ENCODE measurements around the gene PPP1R14C.

PPP1R14C gene

DNA sequence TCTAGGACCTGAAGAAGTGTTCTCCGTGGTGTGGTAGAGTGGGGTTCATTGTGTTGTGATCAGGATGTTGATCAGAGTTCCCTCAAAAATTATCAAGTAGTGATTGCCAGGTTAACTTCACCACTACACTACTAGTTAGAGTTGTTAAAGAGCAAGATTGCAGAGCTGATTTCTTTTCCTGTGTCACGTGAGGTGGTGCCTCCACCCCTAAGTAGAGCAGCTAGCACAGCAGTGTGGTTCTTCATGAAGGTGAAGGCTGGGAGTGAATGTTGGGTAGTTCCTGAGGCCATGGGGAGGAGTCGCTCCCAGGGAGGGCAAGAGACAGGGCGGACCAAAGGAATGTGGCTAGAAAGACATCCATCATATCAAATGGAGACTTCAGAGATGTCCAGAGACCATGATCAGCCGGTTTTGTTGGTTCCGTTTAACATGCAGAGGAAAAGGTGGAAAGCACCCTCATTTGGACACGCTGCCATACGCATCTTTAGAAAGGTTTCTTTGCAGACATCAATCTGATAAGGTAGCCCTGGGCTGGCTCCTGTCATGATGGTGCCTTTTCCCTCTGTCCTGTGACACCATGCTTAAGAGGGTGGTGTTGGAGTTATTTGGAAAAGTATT lies 146.7 kb downstream of the PPP1R14C start:
- TF ChIP-seq EZH2 (IDR thresholded peaks at IDR 0.05) (no peak), POLR2AphosphoS5 (IDR thresholded peaks at IDR 0.05; ENCODE audit: borderline replicate concordance, low read depth, low read length) (no peak), FOXP2 (optimal IDR thresholded peaks at IDR 0.05; ENCODE audit: control extremely low read depth, extremely low read length, insufficient read depth) (no peak)
- Histone ChIP-seq H3K4me3 (no peak overlapping the region), H3K36me3 (ENCODE audit: insufficient read depth, low read length) (no peaks in the 10 kb centered on the region), H3K27ac (no peak overlapping the region), H3K9me3 (ENCODE audit: low read depth, low read length) (no peaks in the 10 kb centered on the region), H3K9ac (ENCODE audit: insufficient read length) (no peak overlapping the region)
- no peak for DNase-seq (ENCODE audit: low read depth, low spot score)

DNA sequence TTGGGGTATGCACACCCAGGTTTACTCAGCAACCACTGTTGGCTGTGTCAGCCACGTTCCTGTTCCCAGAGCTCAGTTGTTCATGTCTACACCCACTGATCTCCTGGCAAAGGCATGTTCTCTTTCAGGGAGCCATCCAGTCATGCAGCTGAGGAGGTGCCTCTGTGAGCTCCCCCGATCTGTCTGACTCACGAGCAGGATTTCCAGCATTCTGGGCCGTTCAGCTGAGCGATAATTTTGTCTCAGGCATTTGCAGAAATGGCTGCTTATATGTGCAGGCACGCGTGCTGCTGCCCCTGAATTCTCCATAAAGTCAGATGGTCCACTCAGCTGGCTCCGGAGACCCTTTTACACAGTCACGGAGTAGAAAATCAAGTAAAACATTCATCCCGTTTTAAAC lies 147.6 kb downstream of the PPP1R14C start:
- H3K36me3 ChIP-seq (ENCODE audit: insufficient read depth, low read length), result no peaks in the 10 kb centered on the region
- no peak overlapping the region for H3K27ac ChIP-seq
- no peak for TF ChIP-seq POLR2AphosphoS5 (IDR thresholded peaks at IDR 0.05; ENCODE audit: borderline replicate concordance, low read depth, low read length)
- no peak for TF ChIP-seq EZH2 (IDR thresholded peaks at IDR 0.05)
- no peak for TF ChIP-seq FOXP2 (optimal IDR thresholded peaks at IDR 0.05; ENCODE audit: control extremely low read depth, extremely low read length, insufficient read depth)

GRCh38 chr6:150291968-150292710 lies 149.3 kb downstream of the PPP1R14C start:
- no peaks in the 10 kb centered on the region for H3K9me3 ChIP-seq (ENCODE audit: low read depth, low read length)
- no peak overlapping the region for H3K9ac ChIP-seq (ENCODE audit: insufficient read length)
- H3K36me3 ChIP-seq (ENCODE audit: insufficient read depth, low read length), result no peaks in the 10 kb centered on the region
- H3K27ac ChIP-seq, result no peak overlapping the region
- no peak for DNase-seq (ENCODE audit: low read depth, low spot score)
- H3K4me3 ChIP-seq, result no peak overlapping the region
- TF ChIP-seq FOXP2 (optimal IDR thresholded peaks at IDR 0.05; ENCODE audit: control extremely low read depth, extremely low read length, insufficient read depth) (no peak), EZH2 (IDR thresholded peaks at IDR 0.05) (no peak)

More for the DNA sequence above, 147.6 kb downstream of the PPP1R14C start:
- DNase-seq (ENCODE audit: low read depth, low spot score), result no peak
- no peak overlapping the region for H3K9ac ChIP-seq (ENCODE audit: insufficient read length)
- no peaks in the 10 kb centered on the region for H3K9me3 ChIP-seq (ENCODE audit: low read depth, low read length)
- no peak overlapping the region for H3K4me3 ChIP-seq

GRCh38 chr6:150293019-150293418 lies 150.2 kb downstream of the PPP1R14C start:
- Histone ChIP-seq H3K27ac (no peak overlapping the region), H3K9ac (ENCODE audit: insufficient read length) (no peak overlapping the region), H3K9me3 (ENCODE audit: low read depth, low read length) (no peaks in the 10 kb centered on the region), H3K36me3 (ENCODE audit: insufficient read depth, low read length) (no peaks in the 10 kb centered on the region), H3K4me3 (no peak overlapping the region)
- TF ChIP-seq POLR2AphosphoS5 (IDR thresholded peaks at IDR 0.05; ENCODE audit: borderline replicate concordance, low read depth, low read length) (no peak), FOXP2 (optimal IDR thresholded peaks at IDR 0.05; ENCODE audit: control extremely low read depth, extremely low read length, insufficient read depth) (no peak), EZH2 (IDR thresholded peaks at IDR 0.05) (no peak)
- no peak for DNase-seq (ENCODE audit: low read depth, low spot score)

GRCh38 chr6:150293423-150294173 lies 150.8 kb downstream of the PPP1R14C start:
- no peaks in the 10 kb centered on the region for H3K9me3 ChIP-seq (ENCODE audit: low read depth, low read length)
- H3K4me3 ChIP-seq, result no peak overlapping the region
- H3K36me3 ChIP-seq (ENCODE audit: insufficient read depth, low read length), result no peaks in the 10 kb centered on the region
- H3K27ac ChIP-seq, result no peak overlapping the region
- H3K9ac ChIP-seq (ENCODE audit: insufficient read length), result no peak overlapping the region
- TF ChIP-seq FOXP2 (optimal IDR thresholded peaks at IDR 0.05; ENCODE audit: control extremely low read depth, extremely low read length, insufficient read depth) (no peak), POLR2AphosphoS5 (IDR thresholded peaks at IDR 0.05; ENCODE audit: borderline replicate concordance, low read depth, low read length) (no peak), EZH2 (IDR thresholded peaks at IDR 0.05) (no peak)
- DNase-seq (ENCODE audit: low read depth, low spot score), result no peak

DNA sequence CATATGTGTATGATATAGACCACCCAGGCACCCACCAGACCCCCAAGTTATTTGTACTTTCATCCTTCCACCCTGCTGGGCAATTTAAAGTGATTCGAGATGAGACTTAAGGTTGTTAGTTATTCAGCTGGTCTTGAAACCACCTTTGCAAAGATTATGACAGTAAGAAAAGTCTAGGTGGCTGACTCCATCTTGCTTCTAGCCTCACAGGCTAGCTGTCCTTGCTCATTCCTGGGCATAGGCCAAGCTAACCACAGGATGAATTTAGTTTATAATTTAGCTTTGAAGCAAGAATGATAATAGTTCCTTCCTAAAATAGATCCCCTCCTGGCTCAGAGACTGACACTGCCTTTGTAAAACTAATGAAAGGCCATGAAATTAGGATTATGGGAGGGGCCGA lies 154.0 kb downstream of the PPP1R14C start:
- H3K9me3 ChIP-seq (ENCODE audit: low read depth, low read length), result no peaks in the 10 kb centered on the region
- no peak overlapping the region for H3K27ac ChIP-seq
- no peak for DNase-seq (ENCODE audit: low read depth, low spot score)
- no peak overlapping the region for H3K4me3 ChIP-seq
- no peak overlapping the region for H3K9ac ChIP-seq (ENCODE audit: insufficient read length)
- TF ChIP-seq FOXP2 (optimal IDR thresholded peaks at IDR 0.05; ENCODE audit: control extremely low read depth, extremely low read length, insufficient read depth) (no peak), POLR2AphosphoS5 (IDR thresholded peaks at IDR 0.05; ENCODE audit: borderline replicate concordance, low read depth, low read length) (no peak), EZH2 (IDR thresholded peaks at IDR 0.05) (no peak)
- H3K36me3 ChIP-seq (ENCODE audit: insufficient read depth, low read length), result no peaks in the 10 kb centered on the region

- Histone ChIP-seq H3K4me3 (no peak overlapping the region), H3K27ac (no peak overlapping the region), H3K9me3 (ENCODE audit: low read depth, low read length) (no peaks in the 10 kb centered on the region), H3K9ac (ENCODE audit: insufficient read length) (no peak overlapping the region), H3K36me3 (ENCODE audit: insufficient read depth, low read length) (no peaks in the 10 kb centered on the region)
- no peak for DNase-seq (ENCODE audit: low read depth, low spot score)
- no peak for TF ChIP-seq EZH2 (IDR thresholded peaks at IDR 0.05)
- no peak for TF ChIP-seq POLR2AphosphoS5 (IDR thresholded peaks at IDR 0.05; ENCODE audit: borderline replicate concordance, low read depth, low read length)
- no peak for TF ChIP-seq FOXP2 (optimal IDR thresholded peaks at IDR 0.05; ENCODE audit: control extremely low read depth, extremely low read length, insufficient read depth)
Observed at GRCh38 chr6:150297327-150298029, 154.6 kb downstream of the PPP1R14C start.

- no peak overlapping the region for H3K9ac ChIP-seq (ENCODE audit: insufficient read length)
- no peak overlapping the region for H3K4me3 ChIP-seq
- H3K9me3 ChIP-seq (ENCODE audit: low read depth, low read length), result no peaks in the 10 kb centered on the region
- H3K27ac ChIP-seq, result no peak overlapping the region
- H3K36me3 ChIP-seq (ENCODE audit: insufficient read depth, low read length), result no peaks in the 10 kb centered on the region
- TF ChIP-seq FOXP2 (optimal IDR thresholded peaks at IDR 0.05; ENCODE audit: control extremely low read depth, extremely low read length, insufficient read depth), result no peak
- TF ChIP-seq EZH2 (IDR thresholded peaks at IDR 0.05), result no peak
- DNase-seq (ENCODE audit: low read depth, low spot score), result no peak
Observed at GRCh38 chr6:150298030-150298380, 155.2 kb downstream of the PPP1R14C start.

All from SK-N-MC (cell line).